NCI-H1436 treated with DMSO at 0.1 percent for 48 hours (cell line): ENCODE results near the gene CARS2.
"Not testable (repeated sequence)": the region's sequence is repeated elsewhere in the genome, so short reads cannot be mapped to it uniquely, and the experiment has no call there.

Experiments
- DNase-seq: peaks from one replicate; lab custom pipeline; 2025; lab: John Stamatoyannopoulos, UW

CARS2 gene

GRCh38 chr13:110706570-110707372, 855 bp upstream of the CARS2 start:
- no peak for DNase-seq

- DNase-seq = no peak
Measured at GRCh38 chr13:110705356-110705825, 525 bp downstream of the CARS2 start.

GRCh38 chr13:110702591-110703526, 3.1 kb downstream of the CARS2 start:
- DNase-seq = no peak

GRCh38 chr13:110702089-110702488, 3.8 kb downstream of the CARS2 start:
- no peak for DNase-seq

GRCh38 chr13:110701061-110701460, 4.9 kb downstream of the CARS2 start:
- not testable (repeated sequence) for DNase-seq

GRCh38 chr13:110700641-110701040, 5.3 kb downstream of the CARS2 start:
- DNase-seq = no peak

GRCh38 chr13:110700186-110700585, 5.7 kb downstream of the CARS2 start:
- no peak for DNase-seq

GRCh38 chr13:110699148-110700145, 6.5 kb downstream of the CARS2 start:
- DNase-seq = no peak

GRCh38 chr13:110698689-110699088, 7.2 kb downstream of the CARS2 start:
- DNase-seq = no peak

GRCh38 chr13:110697842-110698241, 8.1 kb downstream of the CARS2 start:
- DNase-seq = no peak

- no peak for DNase-seq
Measured at GRCh38 chr13:110696776-110697175, 9.1 kb downstream of the CARS2 start.

GRCh38 chr13:110695774-110696173, 10.1 kb downstream of the CARS2 start:
- DNase-seq = not testable (repeated sequence)

- DNase-seq = no peak
Measured at GRCh38 chr13:110690516-110690915, 15.4 kb downstream of the CARS2 start.

- DNase-seq = no peak
Measured at GRCh38 chr13:110689711-110690110, 16.2 kb downstream of the CARS2 start.

- no peak for DNase-seq
Measured at GRCh38 chr13:110689041-110689440, 16.9 kb downstream of the CARS2 start.

GRCh38 chr13:110687736-110688135, 18.2 kb downstream of the CARS2 start:
- DNase-seq = no peak

GRCh38 chr13:110685305-110686020, 20.5 kb downstream of the CARS2 start:
- DNase-seq = no peak

- no peak for DNase-seq
Measured at GRCh38 chr13:110684388-110685056, 21.4 kb downstream of the CARS2 start.

- DNase-seq = no peak
Measured at GRCh38 chr13:110683921-110684320, 22.0 kb downstream of the CARS2 start.

- DNase-seq = no peak
Measured at GRCh38 chr13:110683203-110683883, 22.6 kb downstream of the CARS2 start.
